GM20000 (cell line): Measurements from ENCODE around the gene NUP93.
A peak's percentile ranks its signal among the peaks of the same experiment; 100 is the strongest.

Source experiments
- DNase-seq: peaks from one replicate; pipeline ENCODE4 v3.0.0; 2012; ENCODE audit warnings: low spot score
- CTCF ChIP-seq: IDR thresholded peaks from 2 replicates; pipeline ENCODE4 v1.5.1; 2012; ENCODE audit warnings: mild to moderate bottlenecking, control low read depth; ENCODE audit errors: extremely low read depth, missing control alignments

NUP93 gene

DNA sequence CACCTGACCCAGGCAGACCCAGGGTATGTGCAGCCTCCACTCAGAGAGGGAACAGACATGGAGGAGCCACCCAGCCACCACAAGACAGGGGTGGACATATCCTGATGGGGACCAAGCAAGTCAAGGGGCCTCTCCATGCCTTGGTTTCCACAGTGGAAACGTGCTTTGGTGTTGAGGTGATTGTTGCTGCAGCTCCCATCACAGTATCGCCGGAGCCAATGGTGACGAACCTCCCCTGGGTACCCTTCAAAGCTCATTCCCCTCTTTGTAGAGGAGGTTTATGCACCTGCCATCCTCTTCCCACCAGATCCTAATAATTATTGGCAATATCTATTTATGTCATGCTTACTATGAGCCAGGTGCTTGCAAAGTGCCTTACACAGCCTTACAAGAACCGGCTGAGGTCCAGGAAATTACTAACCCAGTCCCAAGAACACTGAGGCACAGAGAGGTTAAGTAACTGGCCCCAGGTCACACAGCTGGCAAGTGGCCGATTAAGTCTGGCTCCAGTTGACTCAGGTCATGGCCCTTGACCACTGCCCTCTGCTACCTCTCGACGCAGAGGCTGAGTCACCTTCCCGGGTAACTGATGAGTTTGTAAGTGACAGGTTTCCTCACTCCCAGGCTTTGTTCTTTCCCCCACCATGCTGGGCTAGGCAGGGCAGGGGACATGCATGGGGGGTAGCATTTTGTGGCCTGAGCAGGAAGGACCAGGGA, 155.7 kb downstream of the NUP93 start:
- no peak for DNase-seq
- no peak for TF ChIP-seq CTCF

DNA sequence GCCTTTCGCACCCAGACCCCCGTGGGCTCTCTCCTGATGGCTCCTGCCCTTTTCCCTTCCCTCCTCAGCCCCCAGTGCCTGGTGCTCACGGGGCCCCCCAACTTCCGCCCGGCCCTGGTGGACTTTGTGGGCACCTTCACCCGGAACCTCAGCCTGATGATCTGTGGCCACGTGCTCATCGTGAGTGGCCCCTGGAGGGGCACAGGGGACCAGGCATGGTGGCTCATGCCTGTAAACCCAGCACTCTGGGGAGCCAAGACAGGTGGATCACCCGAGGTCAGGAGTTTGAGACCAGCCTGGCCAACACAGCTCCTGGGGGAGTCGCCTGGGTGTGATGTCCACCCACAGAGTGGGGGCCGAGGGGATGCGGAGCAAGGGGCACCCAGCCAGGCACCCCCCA, 156.4 kb downstream of the NUP93 start:
- no peak for DNase-seq
- TF ChIP-seq CTCF = no peak

DNA sequence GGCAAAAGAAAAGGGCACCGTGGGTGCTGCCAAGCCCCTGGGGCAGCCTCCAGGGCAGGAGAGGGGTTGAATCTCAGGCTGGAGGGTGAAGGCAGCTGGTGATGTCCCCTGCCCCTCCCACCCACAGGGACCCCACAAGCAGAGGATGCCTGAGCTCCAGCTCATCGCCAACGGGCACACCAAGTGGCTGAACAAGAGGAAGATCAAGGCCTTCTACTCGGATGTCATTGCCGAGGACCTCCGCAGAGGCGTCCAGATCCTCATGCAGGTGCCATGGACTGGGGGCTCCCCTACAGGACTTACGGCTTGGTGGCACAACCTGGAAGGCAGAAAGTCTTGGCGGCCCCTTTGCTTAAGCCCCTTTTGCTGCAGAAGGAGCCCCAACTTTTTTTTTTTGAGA, 156.9 kb downstream of the NUP93 start:
- no peak for DNase-seq
- TF ChIP-seq CTCF = no peak

DNA sequence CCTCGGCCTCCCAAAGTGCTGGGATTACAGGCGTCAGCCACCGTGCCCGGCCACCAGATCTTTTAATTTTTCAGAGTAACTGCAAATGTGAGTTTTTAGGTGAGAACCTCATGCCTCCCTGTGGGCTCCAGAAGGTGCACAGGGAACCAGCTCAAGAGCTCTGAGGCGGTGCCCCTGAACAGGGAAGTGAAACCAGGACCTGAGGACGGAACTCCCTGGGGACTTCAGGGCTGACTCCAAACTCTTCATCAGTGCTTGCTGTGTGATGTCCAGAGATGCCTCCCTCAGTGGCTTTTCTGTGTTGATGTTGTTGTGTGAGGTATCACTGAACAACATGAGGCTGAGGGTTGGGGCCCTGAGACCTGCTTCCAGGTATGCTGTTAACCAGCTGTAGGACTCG, 158.9 kb downstream of the NUP93 start:
- peak; percentile 75 for DNase-seq

DNA sequence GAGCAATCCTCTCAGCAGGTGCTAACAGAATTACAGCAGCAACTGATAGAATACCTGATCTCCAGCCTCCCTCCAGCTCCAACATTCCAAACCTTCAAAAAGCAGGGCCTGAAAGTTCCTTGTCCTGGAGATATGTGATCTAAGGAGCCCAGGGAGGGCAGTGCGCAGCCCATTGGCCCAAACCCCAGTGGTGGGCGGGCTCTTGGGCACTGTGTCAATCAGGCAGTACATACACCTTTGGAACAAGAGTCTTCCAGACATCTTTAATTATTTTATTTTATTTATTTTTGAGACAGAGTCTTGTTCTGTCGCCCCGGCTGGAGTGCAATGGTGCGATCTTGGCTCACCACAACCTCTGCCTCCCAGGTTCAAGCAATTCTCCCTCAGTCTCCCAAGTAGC, 159.3 kb downstream of the NUP93 start:
- no peak for DNase-seq
- TF ChIP-seq CTCF = no peak

More for the DNA sequence above, 158.9 kb downstream of the NUP93 start:
- no peak for TF ChIP-seq CTCF

DNA sequence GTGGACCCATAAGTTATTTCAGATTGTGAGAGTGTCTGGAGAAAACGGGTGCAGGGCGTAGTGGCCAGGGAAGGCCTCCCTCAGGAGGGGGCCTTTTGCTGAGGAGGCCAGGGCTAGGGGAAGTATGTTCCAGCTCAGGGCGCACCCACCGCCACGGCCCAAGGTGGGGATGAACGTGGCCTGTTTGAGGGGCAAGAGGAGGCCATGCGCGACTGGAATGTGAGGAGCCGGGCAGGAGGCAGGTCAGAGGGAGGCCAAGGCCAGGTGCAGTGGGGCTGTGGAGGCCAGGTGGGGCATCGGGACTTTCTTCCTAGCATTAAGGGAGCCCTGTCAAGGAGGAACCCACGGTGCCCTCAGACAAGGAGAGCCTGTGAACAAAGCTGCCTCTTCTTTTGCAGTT, 161.8 kb downstream of the NUP93 start:
- TF ChIP-seq CTCF = no peak

GRCh38 chr16:56892705-56893104, 162.8 kb downstream of the NUP93 start:
- no peak for TF ChIP-seq CTCF
- no peak for DNase-seq

More for the DNA sequence above, 161.8 kb downstream of the NUP93 start:
- no peak for DNase-seq
